ENCODE results near the gene LAP3.

The LAP3 gene

GRCh38 chr4:17624821-17625220 lies 47.8 kb downstream of the LAP3 start:
- DNase-seq (ENCODE audit: low read depth): no peak
- no peak for TF ChIP-seq MYC (IDR thresholded peaks at IDR 0.05; ENCODE audit: low read depth, low read length)
- no peak for TF ChIP-seq CTCF (IDR thresholded peaks at IDR 0.05; ENCODE audit: low read depth, low read length)
- no peak for TF ChIP-seq MAX (IDR thresholded peaks at IDR 0.05; ENCODE audit: low read depth, low read length)
- TF ChIP-seq POLR2A (IDR thresholded peaks at IDR 0.05; ENCODE audit: extremely low read depth, insufficient read length): no peak
- no peak overlapping the region for H3K4me3 ChIP-seq (ENCODE audit: low read depth, low read length)

- no peak for DNase-seq (ENCODE audit: low read depth)
These were observed 53.2 kb downstream of the LAP3 start for GRCh38 chr4:17630228-17630627.

GRCh38 chr4:17633600-17633999 lies 56.6 kb downstream of the LAP3 start:
- DNase-seq (ENCODE audit: low read depth): no peak
- no peak for TF ChIP-seq CTCF (IDR thresholded peaks at IDR 0.05; ENCODE audit: low read depth, low read length)
- H3K4me3 ChIP-seq (ENCODE audit: low read depth, low read length): no peak overlapping the region

More at GRCh38 chr4:17630228-17630627, 53.2 kb downstream of the LAP3 start:
- TF ChIP-seq MAX (IDR thresholded peaks at IDR 0.05; ENCODE audit: low read depth, low read length): no peak
- no peak for TF ChIP-seq MYC (IDR thresholded peaks at IDR 0.05; ENCODE audit: low read depth, low read length)
- TF ChIP-seq CTCF (IDR thresholded peaks at IDR 0.05; ENCODE audit: low read depth, low read length): no peak
- no peak for TF ChIP-seq POLR2A (IDR thresholded peaks at IDR 0.05; ENCODE audit: extremely low read depth, insufficient read length)
- no peak overlapping the region for H3K4me3 ChIP-seq (ENCODE audit: low read depth, low read length)

- no peak for TF ChIP-seq CTCF (IDR thresholded peaks at IDR 0.05; ENCODE audit: low read depth, low read length)
- no peak for TF ChIP-seq MAX (IDR thresholded peaks at IDR 0.05; ENCODE audit: low read depth, low read length)
- TF ChIP-seq MYC (IDR thresholded peaks at IDR 0.05; ENCODE audit: low read depth, low read length): no peak
- no peak for TF ChIP-seq POLR2A (IDR thresholded peaks at IDR 0.05; ENCODE audit: extremely low read depth, insufficient read length)
- no peak overlapping the region for H3K4me3 ChIP-seq (ENCODE audit: low read depth, low read length)
- no peak for DNase-seq (ENCODE audit: low read depth)
These were observed 58.1 kb downstream of the LAP3 start for GRCh38 chr4:17635056-17635455.

- no peak for TF ChIP-seq POLR2A (IDR thresholded peaks at IDR 0.05; ENCODE audit: extremely low read depth, insufficient read length)
- no peak for TF ChIP-seq MYC (IDR thresholded peaks at IDR 0.05; ENCODE audit: low read depth, low read length)
- TF ChIP-seq MAX (IDR thresholded peaks at IDR 0.05; ENCODE audit: low read depth, low read length): no peak
- TF ChIP-seq CTCF (IDR thresholded peaks at IDR 0.05; ENCODE audit: low read depth, low read length): no peak
- no peak overlapping the region for H3K4me3 ChIP-seq (ENCODE audit: low read depth, low read length)
- no peak for DNase-seq (ENCODE audit: low read depth)
These were observed 59.3 kb downstream of the LAP3 start for GRCh38 chr4:17636341-17636695.
